HEK293 (cell line): ENCODE data around the gene ZNF512.

Experiments used
- TF ChIP-seq, protein P1 (sequence below): fragments of 450-650 bp; formaldehyde crosslinking; IDR thresholded peaks from 2 replicates; pipeline ENCODE4 v1.5.1; 2016; ENCODE audit warnings: missing biosample characterization, missing genetic modification characterization
- TF ChIP-seq, protein P2 (sequence below): fragments of 450-650 bp; formaldehyde crosslinking; IDR thresholded peaks from 2 replicates; pipeline ENCODE4 v1.5.1; 2016; ENCODE audit warnings: missing biosample characterization, missing genetic modification characterization
- TF ChIP-seq, protein P3 (sequence below): fragments of 450-650 bp; formaldehyde crosslinking; optimal IDR thresholded peaks from 2 replicates; pipeline ENCODE3; 2016; ENCODE audit warnings: missing biosample characterization, mild to moderate bottlenecking, missing genetic modification characterization

DNA sequence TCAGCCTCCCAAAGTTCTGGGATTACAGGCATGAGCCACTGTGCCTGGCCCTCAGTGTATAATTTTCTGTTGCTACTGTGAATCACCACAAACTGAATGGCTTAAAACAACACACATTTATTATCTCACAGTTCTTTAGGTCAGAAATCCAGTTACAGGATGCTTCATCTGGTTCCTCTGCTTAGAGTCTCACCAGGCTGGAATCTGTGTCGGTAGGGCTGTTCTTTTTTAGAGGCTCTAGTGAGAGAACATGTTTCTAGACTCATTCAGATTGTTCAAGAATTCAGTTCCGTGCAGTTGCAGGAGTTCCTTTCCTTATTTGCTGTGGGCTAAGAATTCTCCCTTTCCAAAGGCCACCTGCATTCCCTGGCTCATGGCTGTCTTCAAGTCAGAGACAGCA is 23.8 kb downstream of the ZNF512 start:
- TF ChIP-seq, protein P1, sequence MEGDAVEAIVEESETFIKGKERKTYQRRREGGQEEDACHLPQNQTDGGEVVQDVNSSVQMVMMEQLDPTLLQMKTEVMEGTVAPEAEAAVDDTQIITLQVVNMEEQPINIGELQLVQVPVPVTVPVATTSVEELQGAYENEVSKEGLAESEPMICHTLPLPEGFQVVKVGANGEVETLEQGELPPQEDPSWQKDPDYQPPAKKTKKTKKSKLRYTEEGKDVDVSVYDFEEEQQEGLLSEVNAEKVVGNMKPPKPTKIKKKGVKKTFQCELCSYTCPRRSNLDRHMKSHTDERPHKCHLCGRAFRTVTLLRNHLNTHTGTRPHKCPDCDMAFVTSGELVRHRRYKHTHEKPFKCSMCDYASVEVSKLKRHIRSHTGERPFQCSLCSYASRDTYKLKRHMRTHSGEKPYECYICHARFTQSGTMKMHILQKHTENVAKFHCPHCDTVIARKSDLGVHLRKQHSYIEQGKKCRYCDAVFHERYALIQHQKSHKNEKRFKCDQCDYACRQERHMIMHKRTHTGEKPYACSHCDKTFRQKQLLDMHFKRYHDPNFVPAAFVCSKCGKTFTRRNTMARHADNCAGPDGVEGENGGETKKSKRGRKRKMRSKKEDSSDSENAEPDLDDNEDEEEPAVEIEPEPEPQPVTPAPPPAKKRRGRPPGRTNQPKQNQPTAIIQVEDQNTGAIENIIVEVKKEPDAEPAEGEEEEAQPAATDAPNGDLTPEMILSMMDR: no peak
- TF ChIP-seq, protein P2, sequence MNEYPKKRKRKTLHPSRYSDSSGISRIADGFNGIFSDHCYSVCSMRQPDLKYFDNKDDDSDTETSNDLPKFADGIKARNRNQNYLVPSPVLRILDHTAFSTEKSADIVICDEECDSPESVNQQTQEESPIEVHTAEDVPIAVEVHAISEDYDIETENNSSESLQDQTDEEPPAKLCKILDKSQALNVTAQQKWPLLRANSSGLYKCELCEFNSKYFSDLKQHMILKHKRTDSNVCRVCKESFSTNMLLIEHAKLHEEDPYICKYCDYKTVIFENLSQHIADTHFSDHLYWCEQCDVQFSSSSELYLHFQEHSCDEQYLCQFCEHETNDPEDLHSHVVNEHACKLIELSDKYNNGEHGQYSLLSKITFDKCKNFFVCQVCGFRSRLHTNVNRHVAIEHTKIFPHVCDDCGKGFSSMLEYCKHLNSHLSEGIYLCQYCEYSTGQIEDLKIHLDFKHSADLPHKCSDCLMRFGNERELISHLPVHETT (tag by site-specific recombination): no peak
- TF ChIP-seq, protein P3, sequence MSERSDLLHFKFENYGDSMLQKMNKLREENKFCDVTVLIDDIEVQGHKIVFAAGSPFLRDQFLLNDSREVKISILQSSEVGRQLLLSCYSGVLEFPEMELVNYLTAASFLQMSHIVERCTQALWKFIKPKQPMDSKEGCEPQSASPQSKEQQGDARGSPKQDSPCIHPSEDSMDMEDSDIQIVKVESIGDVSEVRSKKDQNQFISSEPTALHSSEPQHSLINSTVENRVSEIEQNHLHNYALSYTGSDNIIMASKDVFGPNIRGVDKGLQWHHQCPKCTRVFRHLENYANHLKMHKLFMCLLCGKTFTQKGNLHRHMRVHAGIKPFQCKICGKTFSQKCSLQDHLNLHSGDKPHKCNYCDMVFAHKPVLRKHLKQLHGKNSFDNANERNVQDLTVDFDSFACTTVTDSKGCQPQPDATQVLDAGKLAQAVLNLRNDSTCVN (tag by site-specific recombination): no peak
